Amygdala (tissue), 56 donors: ENCODE measurements around the gene FBXW8.
"Not testable (repeated sequence)": the region's sequence is repeated elsewhere in the genome, so short reads cannot be mapped to it uniquely, and the experiment has no call there.

ENCODE experiments used
- DNase-seq, 56 donors: peaks; one replicate each; lab custom pipeline; 2025; lab: John Stamatoyannopoulos, UW

The FBXW8 gene

DNA sequence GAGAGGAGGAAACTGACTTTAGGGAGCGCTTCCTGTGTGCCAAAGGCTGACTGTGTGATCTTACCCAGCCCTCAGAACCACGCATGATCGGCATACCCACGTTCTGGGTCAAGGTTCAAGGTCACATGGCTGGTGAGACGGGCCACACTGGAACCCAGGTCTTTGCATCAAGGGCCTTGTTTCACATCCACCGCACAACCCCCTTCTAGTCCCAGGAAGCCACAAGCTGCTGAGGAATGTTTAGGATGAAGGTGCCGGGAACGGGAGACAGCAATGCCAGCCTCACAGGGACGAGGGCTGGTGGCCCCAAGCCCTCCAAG is 137.8 kb downstream of the FBXW8 start:
- DNase-seq, result no peak

DNA sequence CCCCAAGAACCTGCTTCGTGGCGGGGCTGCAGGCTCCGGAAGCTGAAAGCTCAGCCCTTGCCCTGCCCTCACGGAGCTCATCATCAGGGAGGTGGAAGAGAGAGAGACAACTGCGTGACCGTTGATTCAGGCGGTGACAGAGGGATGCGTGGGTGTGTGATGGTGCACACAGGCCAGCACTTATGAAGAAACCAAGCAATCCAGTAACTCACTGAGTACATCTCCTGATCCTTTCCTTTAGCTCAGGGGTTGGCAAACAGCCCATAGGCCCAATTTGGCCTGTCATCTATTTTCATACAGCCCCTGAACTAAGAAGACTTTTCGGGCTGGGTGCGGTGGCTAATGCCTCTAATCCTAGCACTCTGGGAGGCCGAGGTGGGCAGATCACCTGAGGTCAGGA is 138.5 kb downstream of the FBXW8 start:
- peak in 1 of 56 donors; percentile 7 for DNase-seq

DNA sequence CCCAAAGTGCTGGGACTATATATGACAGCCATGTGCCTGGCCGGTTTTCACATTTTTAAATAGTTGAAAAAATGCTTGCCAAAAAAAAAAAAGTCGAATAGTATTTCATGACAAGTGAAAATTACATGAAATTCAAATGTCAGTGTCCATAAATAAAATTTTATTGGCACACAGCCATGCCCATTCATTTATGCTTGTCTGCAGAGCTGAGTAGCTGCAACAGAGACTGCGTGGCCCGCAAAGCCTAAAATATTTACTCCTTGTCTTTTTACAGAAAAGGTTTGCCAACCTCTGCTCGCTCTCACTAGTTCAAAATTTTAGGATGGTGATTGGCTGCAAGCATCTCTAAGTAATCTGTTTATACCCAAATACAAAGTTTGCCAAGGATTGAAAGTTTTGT is 139.3 kb downstream of the FBXW8 start:
- DNase-seq, result no peak

GRCh38 chr12:117051380-117051779 is 140.6 kb downstream of the FBXW8 start:
- DNase-seq, result no peak

DNA sequence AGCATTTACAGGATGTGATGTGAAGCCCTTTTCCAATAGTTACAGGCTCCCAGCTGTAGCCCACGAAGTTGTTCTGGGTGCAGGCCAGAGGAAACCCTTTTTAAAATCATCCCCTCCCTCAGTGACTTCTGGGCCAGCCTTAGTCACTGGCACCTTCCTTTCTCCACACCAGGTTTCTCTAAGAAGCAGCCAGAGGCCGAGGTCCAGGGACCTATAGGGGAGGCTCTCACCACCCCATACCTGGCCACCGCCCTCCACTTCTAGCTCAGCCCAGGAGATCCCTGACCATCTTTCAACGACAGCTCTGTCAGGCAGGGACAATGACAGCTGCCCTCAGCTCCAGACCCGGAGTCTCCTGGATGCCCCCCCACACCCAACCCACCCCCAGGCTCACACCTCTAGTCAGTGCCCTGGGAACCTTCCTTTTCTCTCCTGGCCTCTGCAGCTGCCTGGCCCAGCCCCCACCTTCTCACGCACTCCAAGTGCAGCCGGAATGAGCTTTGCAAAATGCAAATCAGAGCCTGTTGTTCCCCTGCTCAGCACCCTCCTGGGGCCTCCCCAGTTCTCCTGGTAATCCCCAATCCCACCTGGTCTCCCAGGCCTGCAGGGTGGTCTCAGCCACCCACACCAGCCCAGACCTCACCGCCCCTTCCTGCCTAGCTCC is 141.8 kb downstream of the FBXW8 start:
- DNase-seq, result no peak

GRCh38 chr12:117053050-117053400 is 142.3 kb downstream of the FBXW8 start:
- no peak for DNase-seq

DNA sequence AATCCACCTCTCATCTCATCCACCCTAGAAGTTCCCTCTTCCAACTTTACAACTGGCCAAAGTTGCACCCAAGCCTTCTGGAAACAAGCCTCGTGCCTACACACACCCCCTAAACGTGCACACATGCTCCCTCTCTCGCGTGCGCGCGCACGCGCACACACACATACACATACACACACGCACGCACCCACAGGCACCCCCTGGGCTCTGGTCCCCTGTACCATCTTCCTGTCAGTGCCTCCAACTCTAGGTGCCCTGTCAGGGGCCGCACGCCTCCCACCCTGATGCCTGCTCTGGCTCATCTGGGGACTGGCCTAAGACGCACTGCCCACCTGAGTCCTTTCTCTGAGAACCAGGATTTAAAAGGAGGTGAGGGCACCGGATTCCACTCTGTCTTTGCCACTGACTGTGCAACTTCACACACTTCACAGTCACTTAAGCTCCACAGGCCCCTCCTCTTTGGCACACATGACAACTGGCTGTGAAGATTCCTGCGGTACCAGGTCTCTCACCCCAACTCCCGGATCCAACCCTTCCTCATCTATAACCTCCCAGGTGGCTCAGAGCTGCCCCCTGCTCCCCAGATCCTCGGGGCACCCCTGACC is 142.9 kb downstream of the FBXW8 start:
- DNase-seq, result no peak

- no peak for DNase-seq
Observed at GRCh38 chr12:117054279-117054678, 143.5 kb downstream of the FBXW8 start.

DNA sequence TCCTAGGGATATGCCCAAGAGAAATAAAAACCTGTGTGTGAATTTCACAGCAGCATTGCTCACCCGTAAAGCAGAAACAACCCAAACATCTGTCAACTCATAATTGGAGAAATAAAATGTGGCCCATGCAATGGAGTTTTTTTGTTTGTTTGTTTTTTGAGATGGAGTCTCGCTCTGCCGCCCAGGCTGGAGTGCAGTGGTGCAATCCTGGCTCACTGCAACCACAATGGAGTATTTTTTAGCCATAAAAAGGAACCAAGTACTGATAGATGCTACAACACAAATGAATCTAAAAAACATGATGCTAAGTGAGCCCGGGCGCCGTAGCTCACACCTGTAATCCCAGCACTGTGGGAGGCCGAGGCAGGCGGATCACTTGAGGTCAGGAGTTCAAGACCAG is 146.9 kb downstream of the FBXW8 start:
- not testable (repeated sequence) for DNase-seq

- no peak for DNase-seq
Observed at GRCh38 chr12:117058442-117059072, 147.8 kb downstream of the FBXW8 start.

- peak in 3 of 56 donors; percentile 3 to 12 (median 10) for DNase-seq
Observed at GRCh38 chr12:117059156-117059555, 148.4 kb downstream of the FBXW8 start.

- DNase-seq, result peak in 23 of 56 donors; percentile 7 to 55 (median 32)
Observed at GRCh38 chr12:117060246-117060928, 149.6 kb downstream of the FBXW8 start.

DNA sequence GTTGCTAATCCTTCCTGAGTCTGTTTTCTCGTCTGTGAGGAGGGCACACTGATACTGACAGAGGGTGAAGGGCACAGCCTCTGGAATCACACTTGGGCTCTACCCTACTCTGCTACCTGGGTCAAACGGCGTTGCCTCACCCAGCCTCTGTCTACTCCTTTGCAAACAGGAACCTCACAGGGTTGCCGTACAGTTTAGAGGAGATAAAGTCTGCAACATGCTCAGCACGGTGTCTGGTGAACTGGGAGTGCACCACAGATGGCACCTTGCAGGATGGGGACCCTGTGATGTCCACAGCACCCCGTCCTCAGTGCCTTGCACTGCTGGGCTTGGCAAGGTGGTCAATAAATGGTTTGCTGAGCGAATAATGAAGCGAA is 150.2 kb downstream of the FBXW8 start:
- DNase-seq, result peak in 1 of 56 donors; percentile 8

DNA sequence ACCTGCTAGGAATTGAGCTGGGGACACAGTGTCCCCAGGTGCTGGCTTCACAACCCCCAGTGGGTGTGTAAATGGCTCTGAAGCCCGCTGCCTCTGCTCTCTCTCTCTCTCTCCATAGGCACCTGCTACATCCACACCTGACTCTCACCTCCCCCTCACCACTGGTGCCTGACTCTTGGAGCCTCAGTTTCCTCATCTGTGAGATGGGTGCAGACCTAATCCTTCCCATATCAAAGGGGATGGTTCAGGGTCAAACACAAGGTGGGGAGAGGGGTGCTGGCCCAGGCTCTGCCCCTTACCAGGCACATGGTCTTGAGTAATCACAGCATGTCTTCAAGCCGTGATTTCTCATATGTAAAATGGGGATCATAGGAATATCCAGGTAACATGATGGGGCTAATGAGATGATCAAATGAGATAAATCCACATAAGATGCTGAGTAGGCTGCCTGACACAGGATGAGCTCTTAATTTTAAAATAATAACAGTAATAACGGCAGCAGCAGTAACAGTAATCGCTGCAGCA is 150.9 kb downstream of the FBXW8 start:
- no peak for DNase-seq

DNA sequence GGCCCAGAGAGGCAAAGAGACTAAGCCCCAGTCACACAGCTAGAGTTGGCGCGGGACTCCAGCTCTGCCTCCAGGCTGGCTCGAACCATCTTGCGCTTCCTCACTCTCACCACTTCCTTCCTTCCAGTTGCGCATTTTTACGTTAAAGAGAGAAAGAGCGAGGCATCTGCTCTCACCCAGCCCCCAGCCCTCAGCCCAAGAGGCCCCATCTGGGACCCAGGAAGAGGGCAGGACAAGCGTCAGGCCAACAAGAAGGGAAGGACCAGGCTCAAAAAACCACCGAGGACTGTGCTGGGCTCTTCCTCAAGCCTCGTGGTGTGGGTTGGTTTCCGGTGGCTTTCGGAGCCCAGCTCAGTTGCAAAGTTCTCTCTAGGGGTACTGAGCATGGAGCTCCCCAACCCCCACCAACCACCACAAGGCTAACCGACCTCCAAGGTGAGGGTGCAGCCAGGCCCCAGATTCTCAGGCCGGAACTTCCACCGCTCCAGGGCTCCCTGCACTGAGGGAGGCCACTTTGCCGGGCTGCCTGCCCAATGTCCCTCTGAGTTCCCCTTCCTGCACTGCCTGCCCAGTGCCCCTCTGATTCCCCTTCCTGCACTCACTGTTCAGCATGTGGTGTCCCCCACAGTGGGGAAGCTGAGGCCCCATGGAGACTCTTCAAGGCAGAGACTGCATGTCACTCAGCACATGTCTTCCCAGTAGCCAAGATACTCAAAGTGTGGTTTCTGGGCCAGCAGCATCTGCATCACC is 152.6 kb downstream of the FBXW8 start:
- DNase-seq, result peak in 31 of 56 donors; percentile 10 to 70 (median 39)

DNA sequence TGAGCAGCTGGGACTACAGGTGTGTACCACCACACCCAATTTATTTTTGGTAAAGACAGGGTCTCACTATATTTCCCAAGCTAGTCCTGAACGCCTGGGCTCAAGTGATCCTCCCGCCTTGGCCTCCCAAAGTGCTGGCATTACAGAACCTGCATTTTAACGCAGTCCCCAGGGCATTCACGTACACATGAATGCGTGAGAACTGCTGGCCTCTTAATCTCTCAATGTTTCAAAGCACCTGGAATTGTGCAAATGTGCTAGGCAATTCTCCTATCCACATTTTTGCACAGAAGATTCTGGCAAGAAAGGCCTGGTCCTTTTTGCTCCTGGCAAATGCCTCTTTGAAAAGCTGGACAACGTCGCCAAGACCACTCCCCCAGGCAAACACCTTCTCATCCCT is 153.3 kb downstream of the FBXW8 start:
- no peak for DNase-seq

DNA sequence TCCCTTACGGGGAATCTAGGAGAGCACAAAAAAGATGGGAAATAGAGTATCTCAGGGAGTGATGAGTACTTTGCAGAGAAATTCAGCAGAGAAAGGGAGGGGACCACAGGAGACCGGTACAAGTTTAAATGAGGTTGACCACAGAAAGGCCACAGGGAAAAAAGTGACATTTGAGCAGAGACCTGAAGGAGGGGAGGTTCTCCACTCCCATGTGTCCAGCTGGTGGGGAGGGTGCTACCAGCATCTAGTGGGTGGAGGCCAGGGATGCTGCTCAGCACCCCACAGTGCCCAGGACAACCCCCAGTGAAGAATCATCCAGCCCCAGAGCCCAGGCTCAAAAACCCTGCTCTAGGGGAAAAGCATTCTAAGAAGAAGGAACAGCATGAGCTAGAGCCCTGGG is 153.8 kb downstream of the FBXW8 start:
- no peak for DNase-seq

- DNase-seq, result no peak
Observed at GRCh38 chr12:117067016-117067415, 156.3 kb downstream of the FBXW8 start.

GRCh38 chr12:117067638-117068037 is 156.9 kb downstream of the FBXW8 start:
- no peak for DNase-seq

DNA sequence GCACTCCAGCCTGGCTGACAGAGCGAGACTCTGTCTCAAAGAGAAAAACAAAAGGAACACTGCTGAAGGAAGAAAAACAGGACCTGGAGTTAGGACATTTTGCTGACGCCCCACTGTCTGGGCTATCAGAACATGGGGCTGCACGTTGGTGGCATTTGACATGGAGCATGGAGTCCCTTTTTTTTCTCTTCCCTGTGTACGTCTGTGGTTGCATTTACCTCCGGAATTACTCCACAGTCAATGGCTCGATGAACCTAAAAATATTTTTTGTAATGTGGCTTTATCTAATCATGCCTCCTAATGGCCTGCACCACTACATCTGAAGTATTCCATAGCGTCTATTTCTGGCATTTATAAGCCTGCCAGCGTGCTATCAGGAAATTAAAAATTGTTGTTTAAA is 157.7 kb downstream of the FBXW8 start:
- no peak for DNase-seq
